Measurements from ENCODE around the gene PLEKHA7. TPM values are rescaled to one million over a fixed set of nuclear protein-coding genes. Genes with fewer than 3 reads are reported as not detected.

The PLEKHA7 gene
- total RNA-seq, 1 experiment from 2014 or later, result 18.4 TPM

- BruUV-seq (replicated peaks), result no TSS peak
- H3K4me3 ChIP-seq (ENCODE audit: low read length), result no peak overlapping the region
- TF ChIP-seq EZH2 (IDR thresholded peaks at IDR 0.05; ENCODE audit: low read length, unreplicated experiment) (no peak), CTCF (conservative IDR thresholded peaks at IDR 0.05; ENCODE audit: low read depth, low read length) (no peak), EZH2phosphoT487 (IDR thresholded peaks at IDR 0.05; ENCODE audit: borderline replicate concordance, low read length) (no peak)
- ATAC-seq (no peak), DNase-seq (no peak)
- H2AFZ ChIP-seq (ENCODE audit: low read length), result no peak overlapping the region
- intact Hi-C loops (cut with micrococcal nuclease), result no loop called here
- H3K9me3 ChIP-seq (ENCODE audit: low read length), result no peaks in the 10 kb centered on the region
- no peaks in the 10 kb centered on the region for H4K20me1 ChIP-seq (ENCODE audit: low read length)
- no peak overlapping the region for H3K4me2 ChIP-seq (ENCODE audit: low read length)
- H3K27me3 ChIP-seq (ENCODE audit: low read length), result no peaks in the 10 kb centered on the region
- H3K27ac ChIP-seq (ENCODE audit: low read length), result no peak overlapping the region
- H3K79me2 ChIP-seq (ENCODE audit: low read length), result no peaks in the 10 kb centered on the region
- ChIA-PET POLR2A (ENCODE audit: unreplicated experiment) (interaction anchor here (0.7 kb wide), 1 partner anchor 876 kb away, joined by 4 read pairs; no protein-coding TSS in a partner anchor), CTCF (no interaction called here)
- peaks cover 6% of the 10 kb centered on the region for H3K4me1 ChIP-seq (ENCODE audit: insufficient read depth, low read length)
- no peaks in the 10 kb centered on the region for H3K36me3 ChIP-seq (ENCODE audit: low read depth, low read length)
- no peak overlapping the region for H3K9ac ChIP-seq (ENCODE audit: low read length)
- H3K9me2 ChIP-seq (replicated peaks; ENCODE audit: low read length), result no peaks in the 10 kb centered on the region
- no peaks in the 10 kb centered on the region for H3F3A ChIP-seq (ENCODE audit: low read length, unreplicated experiment)
These were observed 237.3 kb downstream of the PLEKHA7 start for GRCh38 chr11:16776711-16777612.

DNA sequence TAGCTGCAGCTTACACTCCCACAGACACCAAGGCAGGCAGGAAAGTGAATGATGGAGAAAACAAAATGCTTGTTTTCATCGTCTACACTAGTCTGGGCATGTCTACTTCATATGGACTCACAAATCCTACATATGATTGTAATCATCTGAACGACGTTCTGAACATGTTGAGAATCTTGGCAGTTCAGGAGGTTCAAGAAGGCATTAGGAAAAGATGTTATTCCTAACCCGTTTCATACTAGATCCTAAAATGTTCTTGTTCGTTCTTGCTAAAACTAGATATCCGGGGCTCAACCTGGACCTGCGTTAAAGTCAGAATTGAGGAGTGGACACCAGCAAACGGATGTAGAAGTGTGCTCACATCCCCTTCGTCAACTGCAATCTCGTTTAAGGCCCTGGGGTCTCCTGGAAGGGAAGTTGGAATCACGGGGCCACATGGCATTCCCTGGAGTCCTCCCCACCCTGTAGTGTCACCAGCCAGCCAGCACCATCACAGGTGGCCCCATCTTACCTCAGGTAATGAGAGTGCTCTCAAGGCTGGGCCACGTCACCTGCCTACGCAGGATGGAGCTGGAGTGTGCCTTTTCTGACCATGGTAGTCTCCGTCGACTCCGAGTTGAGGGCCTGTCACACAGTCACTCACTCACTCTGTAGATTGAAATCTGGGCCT, 238.5 kb downstream of the PLEKHA7 start:
- ATAC-seq (no peak), DNase-seq (no peak)
- Histone ChIP-seq H3K36me3 (ENCODE audit: low read depth, low read length) (no peaks in the 10 kb centered on the region), H3K4me3 (ENCODE audit: low read length) (no peak overlapping the region), H2AFZ (ENCODE audit: low read length) (no peak overlapping the region), H3K4me2 (ENCODE audit: low read length) (no peak overlapping the region), H3K27me3 (ENCODE audit: low read length) (no peaks in the 10 kb centered on the region), H3K27ac (ENCODE audit: low read length) (no peak overlapping the region), H3F3A (ENCODE audit: low read length, unreplicated experiment) (no peaks in the 10 kb centered on the region), H3K79me2 (ENCODE audit: low read length) (no peaks in the 10 kb centered on the region), H3K9me2 (replicated peaks; ENCODE audit: low read length) (no peaks in the 10 kb centered on the region), H3K4me1 (ENCODE audit: insufficient read depth, low read length) (peaks cover 6% of the 10 kb centered on the region), H3K9me3 (ENCODE audit: low read length) (no peaks in the 10 kb centered on the region), H3K9ac (ENCODE audit: low read length) (no peak overlapping the region), H4K20me1 (ENCODE audit: low read length) (no peaks in the 10 kb centered on the region)
- BruUV-seq (replicated peaks), result no TSS peak
- POLR2A ChIA-PET (ENCODE audit: unreplicated experiment), result no interaction called here
- CTCF ChIA-PET, result no interaction called here
- TF ChIP-seq EZH2phosphoT487 (IDR thresholded peaks at IDR 0.05; ENCODE audit: borderline replicate concordance, low read length) (no peak), EZH2 (IDR thresholded peaks at IDR 0.05; ENCODE audit: low read length, unreplicated experiment) (no peak), CTCF (conservative IDR thresholded peaks at IDR 0.05; ENCODE audit: low read depth, low read length) (no peak)
- intact Hi-C loops (cut with micrococcal nuclease), result no loop called here

Measured in PC-3 (cell line).